ENCODE data around the gene KLHDC8A.
A peak's percentile ranks its signal among the peaks of the same experiment; 100 is the strongest.
"Not testable (repeated sequence)": the region's sequence is repeated elsewhere in the genome, so short reads cannot be mapped to it uniquely, and the experiment has no call there.

The KLHDC8A gene

GRCh38 chr1:205370780-205371179, 14.1 kb upstream of the KLHDC8A start:
- DNase-seq = no peak

- DNase-seq = no peak
Observed at GRCh38 chr1:205369701-205370123, 13.0 kb upstream of the KLHDC8A start.

DNA sequence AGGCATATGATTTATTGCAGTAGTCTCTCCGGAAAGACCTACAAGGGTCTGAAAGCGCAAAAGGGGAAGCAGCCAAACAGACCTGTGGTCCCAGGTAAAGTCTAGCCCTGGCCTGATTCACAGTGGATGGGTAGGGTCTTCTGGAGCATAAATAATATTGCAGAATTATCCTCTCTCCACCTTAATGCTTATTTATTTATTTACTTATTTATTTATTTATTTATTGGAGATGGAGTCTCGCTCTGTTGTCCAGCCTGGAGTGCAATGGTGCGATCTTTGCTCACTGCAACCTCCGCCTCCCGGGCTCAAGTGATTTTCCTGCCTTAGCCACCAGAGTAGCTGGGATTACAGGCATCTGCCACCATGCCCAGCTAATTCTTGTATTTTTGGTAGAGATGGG, 11.8 kb upstream of the KLHDC8A start:
- no peak for DNase-seq

DNA sequence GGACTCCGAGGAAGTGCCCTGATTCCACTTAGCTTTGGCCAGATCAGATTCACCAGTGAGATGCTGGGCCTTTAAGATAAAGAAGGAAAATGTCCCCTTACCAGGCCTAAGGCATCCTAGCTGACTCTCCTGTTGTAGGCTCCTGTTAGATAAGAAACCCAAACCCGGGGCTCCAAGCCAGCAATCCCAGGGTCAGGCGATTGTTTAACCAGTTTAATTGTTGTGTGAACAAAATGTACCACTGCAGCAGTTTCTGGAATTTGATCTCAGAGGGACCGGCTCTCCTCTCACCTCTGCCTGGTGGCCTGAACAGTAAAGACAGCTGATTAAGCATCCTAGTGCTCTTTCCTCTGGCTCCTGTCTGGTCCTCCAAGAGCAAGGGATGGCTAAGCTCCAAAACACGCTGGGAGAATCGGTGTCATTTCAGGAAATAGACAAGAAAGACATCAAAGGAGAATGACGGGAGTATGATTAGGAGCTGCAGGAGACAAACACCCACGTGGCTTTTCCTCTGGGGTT, 9.3 kb upstream of the KLHDC8A start:
- no peak for DNase-seq

DNA sequence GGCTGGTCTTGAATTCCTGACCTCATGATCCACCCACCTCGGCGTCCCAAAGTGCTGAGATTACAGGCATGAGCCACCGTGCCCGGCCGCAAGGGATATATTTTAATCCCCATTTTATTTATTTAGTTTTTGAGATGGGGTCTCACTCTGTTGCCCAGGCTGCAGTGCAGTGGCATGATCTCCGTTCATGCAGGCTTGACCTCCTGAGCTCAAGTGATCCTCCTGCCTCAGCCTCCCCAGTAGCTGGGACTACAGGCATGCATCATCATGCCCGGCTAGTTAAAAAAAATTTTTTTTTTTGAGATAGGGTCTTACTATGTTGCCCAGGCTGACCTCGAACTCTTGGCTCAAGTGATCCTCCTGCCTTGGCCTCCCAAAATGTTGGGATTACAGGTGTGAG, 8.4 kb upstream of the KLHDC8A start:
- DNase-seq = not testable (repeated sequence)

DNA sequence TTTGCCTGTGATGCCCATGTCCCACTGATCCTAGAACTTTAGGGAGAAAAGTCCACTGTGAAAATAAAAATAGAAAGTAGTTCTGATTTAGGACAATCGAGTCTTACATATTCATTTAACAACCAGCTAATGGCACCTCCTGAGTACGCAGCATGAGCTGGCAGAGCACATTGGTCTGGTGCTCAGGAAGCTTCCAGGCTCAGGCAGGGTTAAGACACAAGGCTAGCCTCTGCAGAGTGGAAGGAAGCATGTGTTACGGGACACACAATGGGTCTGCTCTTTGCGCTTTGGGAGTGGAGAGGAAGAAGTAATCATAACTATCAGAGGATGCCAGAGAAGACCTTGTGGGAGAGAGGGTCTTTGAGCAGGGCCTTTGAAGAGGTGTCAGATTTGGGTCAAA, 4.2 kb upstream of the KLHDC8A start:
- no peak for DNase-seq

- DNase-seq = peak; percentile 55
Observed at GRCh38 chr1:205359771-205360565, 3.2 kb upstream of the KLHDC8A start.

DNA sequence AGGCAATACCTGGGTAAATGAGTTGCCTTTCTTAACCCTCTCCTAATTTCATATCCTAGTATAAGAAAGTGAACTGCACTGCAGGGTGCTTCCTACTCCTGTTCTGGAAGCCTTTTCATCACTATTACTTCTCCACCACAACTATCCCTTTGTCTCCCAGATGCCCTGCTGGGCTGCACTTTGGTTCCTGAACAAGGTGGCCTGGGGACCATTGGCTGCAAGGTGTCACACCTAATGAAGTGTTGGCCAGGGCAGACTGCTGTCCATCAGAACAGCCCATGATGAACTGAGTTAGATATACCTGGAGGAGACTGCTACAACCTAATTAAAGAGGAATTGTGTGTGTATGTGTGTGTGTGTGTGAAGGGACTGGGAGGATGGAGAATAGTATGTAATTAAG, 1.9 kb upstream of the KLHDC8A start:
- DNase-seq = no peak

- DNase-seq = no peak
Observed at GRCh38 chr1:205357567-205357966, 845 bp upstream of the KLHDC8A start.

DNA sequence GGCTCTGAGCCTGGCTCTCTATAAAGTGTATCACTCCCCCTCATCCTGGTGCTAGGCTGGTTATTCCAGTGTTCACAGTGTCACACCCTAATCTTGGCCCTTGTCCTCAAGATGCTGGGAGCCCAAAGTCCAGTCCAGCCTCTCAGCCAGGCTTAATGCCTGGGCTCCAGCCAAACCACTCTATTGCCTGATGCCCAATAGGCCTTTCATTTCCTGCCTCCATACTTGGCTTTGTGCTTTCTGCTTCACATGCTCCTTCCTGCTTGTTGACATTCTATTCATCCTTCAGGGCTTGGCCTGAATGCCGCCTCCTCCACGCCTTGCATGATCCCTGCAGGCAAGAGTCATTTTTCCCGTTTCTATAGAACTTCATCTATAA, 1.7 kb downstream of the KLHDC8A start:
- DNase-seq = no peak

- DNase-seq = peak; percentile 16
Observed at GRCh38 chr1:205354259-205355074, 2.3 kb downstream of the KLHDC8A start.

DNA sequence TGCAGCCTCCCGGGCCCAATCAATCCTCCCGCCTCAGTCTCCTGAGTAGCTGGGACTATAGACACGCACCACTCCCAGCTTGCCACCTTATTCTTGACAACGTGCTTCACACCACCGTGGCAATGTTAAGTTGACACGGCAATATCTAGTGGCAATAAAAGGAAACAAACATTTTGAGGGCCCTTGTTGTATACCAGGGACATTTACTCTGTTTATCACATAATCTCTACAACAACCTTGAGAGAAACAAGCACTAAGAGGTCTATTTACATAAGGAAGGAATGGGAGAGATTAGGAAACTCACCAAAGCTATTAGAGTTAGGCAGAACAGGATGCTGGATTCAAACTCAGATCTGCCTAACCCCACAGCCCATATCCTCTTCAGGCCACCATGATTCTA, 3.1 kb downstream of the KLHDC8A start:
- DNase-seq = no peak

DNA sequence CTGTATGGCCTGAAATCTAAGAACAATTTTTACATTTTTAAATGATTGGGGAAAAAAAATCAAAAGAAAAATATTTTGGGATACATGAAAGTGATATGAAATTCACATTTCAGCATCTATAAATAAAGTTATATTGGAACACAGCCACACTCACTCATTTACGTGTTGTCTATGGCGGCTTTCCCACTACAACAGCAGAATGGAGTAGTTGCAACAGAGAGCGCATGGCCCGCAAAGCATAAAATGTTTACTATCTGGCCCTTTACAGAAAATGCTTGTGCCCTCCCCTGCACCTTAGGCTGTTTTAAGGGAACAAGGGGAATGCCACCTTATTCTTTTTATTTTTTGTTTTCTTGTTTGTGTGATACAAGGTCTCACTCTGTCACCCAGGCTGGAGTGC, 3.5 kb downstream of the KLHDC8A start:
- DNase-seq = no peak

GRCh38 chr1:205351984-205352713, 4.6 kb downstream of the KLHDC8A start:
- DNase-seq = peak; percentile 90

DNA sequence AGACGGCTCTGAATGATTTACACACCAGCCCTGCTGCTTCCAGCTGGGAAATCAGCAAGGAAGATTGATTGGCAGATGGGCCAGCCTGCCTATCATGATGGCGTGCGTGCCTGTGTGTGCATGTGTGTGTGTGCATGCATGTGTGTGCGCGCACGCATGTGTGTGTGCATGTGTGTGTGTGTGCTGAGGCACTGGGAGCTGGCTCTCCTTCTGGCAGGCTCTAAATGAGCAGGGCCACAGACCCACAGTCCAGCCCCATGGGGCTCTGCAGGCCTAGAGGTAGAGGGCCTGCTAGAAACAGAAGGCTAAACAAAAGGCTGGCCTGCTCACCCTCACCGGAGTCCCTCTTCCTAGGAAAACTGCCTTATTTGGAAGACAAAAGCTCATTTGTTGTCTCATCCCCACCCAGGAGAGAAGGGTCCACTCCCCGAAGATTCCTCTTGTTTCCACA, 6.0 kb downstream of the KLHDC8A start:
- DNase-seq = no peak

- DNase-seq = no peak
Observed at GRCh38 chr1:205350124-205350523, 6.6 kb downstream of the KLHDC8A start.

DNA sequence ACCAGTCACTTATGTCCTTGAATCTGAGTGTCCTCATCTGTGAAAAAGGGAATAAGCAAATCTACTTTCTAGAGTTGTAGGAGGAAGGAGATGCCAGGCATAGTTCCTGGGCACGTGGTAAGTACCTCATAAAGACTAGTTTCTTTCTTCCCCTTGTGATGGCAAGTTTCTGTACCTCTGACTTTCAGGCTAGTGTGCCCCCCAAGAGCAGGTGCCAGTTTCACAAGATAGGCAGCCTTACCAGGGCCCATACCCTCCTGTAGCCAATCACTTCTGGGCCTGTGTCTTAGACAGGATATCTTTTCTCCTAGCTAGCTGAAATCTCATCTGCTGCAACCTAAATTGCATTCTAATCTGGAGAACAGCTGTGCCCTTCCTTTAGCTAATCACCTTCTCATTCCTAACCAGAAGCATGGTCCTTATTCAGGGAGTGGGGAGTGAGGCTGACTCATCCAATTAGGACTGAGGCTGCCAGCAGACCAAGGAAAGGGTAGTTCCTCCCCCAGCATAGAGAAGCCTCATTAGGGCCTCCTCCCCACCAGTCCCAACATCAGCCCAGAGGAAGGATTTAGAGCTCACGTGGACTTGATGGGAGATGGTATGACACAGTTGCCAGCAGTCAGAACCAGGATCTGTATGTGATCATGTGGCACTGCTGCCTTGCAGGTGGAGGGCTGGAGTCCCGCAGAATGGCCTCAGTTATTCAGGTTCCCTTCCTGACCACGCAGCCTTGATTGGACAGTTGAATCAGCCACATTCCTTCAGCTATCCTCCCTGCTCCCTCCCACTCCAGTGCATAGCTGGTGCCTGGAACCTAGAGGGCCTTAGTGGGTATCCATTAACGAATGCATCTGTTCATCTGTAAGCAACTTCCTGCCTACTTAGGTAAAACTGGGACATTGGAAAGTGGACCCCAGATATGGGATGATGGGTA, 7.9 kb downstream of the KLHDC8A start:
- DNase-seq = peak; percentile 93

GRCh38 chr1:205346956-205347574, 9.7 kb downstream of the KLHDC8A start:
- peak; percentile 48 for DNase-seq

DNA sequence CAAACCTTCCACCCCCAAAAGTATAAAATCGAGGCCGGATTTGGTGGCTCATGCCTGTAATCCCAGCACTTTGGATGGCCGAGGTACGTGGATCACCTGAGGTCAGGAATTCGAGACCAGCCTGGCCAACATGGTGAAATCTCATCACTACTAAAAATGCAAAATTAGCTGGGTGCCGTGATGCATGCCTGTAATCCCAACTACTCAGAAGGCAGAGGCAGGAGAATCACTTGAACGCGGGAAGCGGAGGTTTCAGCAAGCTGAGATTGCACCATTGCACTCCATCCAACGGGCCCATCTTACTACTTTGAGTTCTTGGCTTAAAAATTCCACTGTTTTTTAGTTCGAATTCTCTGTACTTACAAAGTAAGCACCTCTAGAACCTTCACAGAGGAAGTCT, 11.0 kb downstream of the KLHDC8A start:
- DNase-seq = no peak

- no peak for DNase-seq
Observed at GRCh38 chr1:205344066-205344928, 12.4 kb downstream of the KLHDC8A start.
